ENCODE results near the gene PRND.
"Not testable (repeated sequence)": the region's sequence is repeated elsewhere in the genome, so short reads cannot be mapped to it uniquely, and the experiment has no call there.

PRND gene

GRCh38 chr20:4717816-4718570 lies 3.7 kb upstream of the PRND start:
- no peak for DNase-seq (ENCODE audit: extremely low read depth, low read depth)
- TF ChIP-seq CTCF (IDR thresholded peaks at IDR 0.05; ENCODE audit: low read depth, low read length): no peak

GRCh38 chr20:4719190-4719589 lies 2.5 kb upstream of the PRND start:
- DNase-seq (ENCODE audit: extremely low read depth, low read depth): no peak
- TF ChIP-seq CTCF (IDR thresholded peaks at IDR 0.05; ENCODE audit: low read depth, low read length): no peak

- peak; percentile 69 for TF ChIP-seq CTCF (IDR thresholded peaks at IDR 0.05; ENCODE audit: low read depth, low read length)
- DNase-seq (ENCODE audit: extremely low read depth, low read depth): peak; percentile 80
Measured at GRCh38 chr20:4720041-4720976, 1.4 kb upstream of the PRND start.

GRCh38 chr20:4720977-4721349 lies 746 bp upstream of the PRND start:
- no peak for DNase-seq (ENCODE audit: extremely low read depth, low read depth)
- TF ChIP-seq CTCF (IDR thresholded peaks at IDR 0.05; ENCODE audit: low read depth, low read length): no peak

GRCh38 chr20:4722571-4722970 lies 862 bp downstream of the PRND start:
- no peak for TF ChIP-seq CTCF (IDR thresholded peaks at IDR 0.05; ENCODE audit: low read depth, low read length)
- DNase-seq (ENCODE audit: extremely low read depth, low read depth): no peak

- DNase-seq (ENCODE audit: extremely low read depth, low read depth): no peak
- no peak for TF ChIP-seq CTCF (IDR thresholded peaks at IDR 0.05; ENCODE audit: low read depth, low read length)
Measured at GRCh38 chr20:4722993-4723392, 1.3 kb downstream of the PRND start.

- not testable (repeated sequence) for DNase-seq (ENCODE audit: extremely low read depth, low read depth)
Measured at GRCh38 chr20:4723553-4723952, 1.8 kb downstream of the PRND start.

All from AG09319 (cell line).